Fibroblast of pulmonary artery (primary cell): Measurements from ENCODE around the gene TYMS.

Experiments used
- DNase-seq: peaks from one replicate; pipeline ENCODE4 v3.0.0-alpha.2; 2010; ENCODE audit warnings: low read depth
- H3K4me3 ChIP-seq: replicated peaks from 2 replicates; pipeline ENCODE4 v1.5.1; 2011; ENCODE audit warnings: low read depth, mild to moderate bottlenecking, control low read depth, low read length, moderate library complexity
- TF ChIP-seq, protein P1 (sequence below): IDR thresholded peaks from 2 replicates; pipeline ENCODE4 v1.5.1; 2011; ENCODE audit warnings: mild to moderate bottlenecking, control low read depth, low read length, inconsistent platforms; ENCODE audit errors: missing control alignments

Gene TYMS

DNA sequence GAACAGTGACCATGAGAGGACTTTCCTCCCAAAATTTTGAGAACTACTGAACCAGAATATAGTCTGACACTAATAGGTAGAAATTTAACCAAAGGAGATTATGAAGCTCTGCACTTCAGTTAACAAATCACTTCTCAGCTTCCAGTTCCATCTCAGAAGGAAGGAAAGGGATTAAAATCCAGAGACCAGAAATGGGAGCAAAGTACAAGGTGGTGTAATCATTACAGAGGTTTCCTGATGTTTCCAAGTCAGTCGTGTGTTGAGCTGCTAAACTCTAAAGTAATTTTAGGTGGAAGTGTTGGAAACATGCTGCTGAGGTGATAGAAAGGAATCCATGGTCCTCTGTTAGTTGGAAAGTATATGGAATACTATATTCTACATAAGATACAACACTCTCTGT lies 10.8 kb downstream of the TYMS start:
- TF ChIP-seq, protein P1, sequence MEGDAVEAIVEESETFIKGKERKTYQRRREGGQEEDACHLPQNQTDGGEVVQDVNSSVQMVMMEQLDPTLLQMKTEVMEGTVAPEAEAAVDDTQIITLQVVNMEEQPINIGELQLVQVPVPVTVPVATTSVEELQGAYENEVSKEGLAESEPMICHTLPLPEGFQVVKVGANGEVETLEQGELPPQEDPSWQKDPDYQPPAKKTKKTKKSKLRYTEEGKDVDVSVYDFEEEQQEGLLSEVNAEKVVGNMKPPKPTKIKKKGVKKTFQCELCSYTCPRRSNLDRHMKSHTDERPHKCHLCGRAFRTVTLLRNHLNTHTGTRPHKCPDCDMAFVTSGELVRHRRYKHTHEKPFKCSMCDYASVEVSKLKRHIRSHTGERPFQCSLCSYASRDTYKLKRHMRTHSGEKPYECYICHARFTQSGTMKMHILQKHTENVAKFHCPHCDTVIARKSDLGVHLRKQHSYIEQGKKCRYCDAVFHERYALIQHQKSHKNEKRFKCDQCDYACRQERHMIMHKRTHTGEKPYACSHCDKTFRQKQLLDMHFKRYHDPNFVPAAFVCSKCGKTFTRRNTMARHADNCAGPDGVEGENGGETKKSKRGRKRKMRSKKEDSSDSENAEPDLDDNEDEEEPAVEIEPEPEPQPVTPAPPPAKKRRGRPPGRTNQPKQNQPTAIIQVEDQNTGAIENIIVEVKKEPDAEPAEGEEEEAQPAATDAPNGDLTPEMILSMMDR = no peak
- H3K4me3 ChIP-seq = no peak overlapping the region
- no peak for DNase-seq

DNA sequence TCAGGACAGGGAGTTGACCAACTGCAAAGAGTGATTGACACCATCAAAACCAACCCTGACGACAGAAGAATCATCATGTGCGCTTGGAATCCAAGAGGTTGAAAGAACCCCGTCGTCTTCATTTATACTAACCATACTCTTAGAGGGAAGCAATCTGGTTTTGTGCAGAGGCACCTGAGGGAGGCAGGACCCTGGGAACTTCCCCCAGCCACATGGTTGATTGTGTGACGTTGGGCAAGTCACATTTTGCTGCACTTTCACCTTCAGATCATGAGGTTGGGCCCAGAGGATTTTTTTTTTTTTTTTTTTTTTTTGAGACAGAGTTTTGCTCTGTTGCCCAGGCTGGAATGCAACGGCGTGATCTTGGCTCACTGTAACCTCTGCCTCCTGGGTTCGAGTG lies 11.6 kb downstream of the TYMS start:
- DNase-seq = no peak
- TF ChIP-seq, protein P1 = no peak
- H3K4me3 ChIP-seq = no peak overlapping the region

GRCh38 chr18:670522-670921 lies 13.1 kb downstream of the TYMS start:
- no peak for DNase-seq
- TF ChIP-seq, protein P1 = no peak
- no peak overlapping the region for H3K4me3 ChIP-seq

DNA sequence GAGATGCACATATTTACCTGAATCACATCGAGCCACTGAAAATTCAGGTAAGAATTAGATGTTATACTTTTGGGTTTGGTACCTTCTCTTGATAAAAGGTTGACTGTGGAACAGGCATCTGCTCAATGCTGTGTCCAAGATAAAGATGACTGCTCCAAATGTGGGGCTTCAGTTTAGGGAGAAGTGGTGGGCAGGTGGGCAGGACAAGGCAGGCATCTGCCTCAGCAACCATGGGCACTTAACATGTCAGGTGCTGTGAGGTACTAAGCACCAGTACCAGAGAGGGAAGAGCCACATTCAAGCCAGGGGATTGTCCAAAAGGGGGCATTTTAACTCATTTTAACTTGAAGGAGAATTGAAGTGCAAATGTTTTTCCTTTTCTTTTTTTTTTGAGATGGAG lies 14.0 kb downstream of the TYMS start:
- H3K4me3 ChIP-seq = no peak overlapping the region
- no peak for DNase-seq
- TF ChIP-seq, protein P1 = no peak

- no peak for DNase-seq
- TF ChIP-seq, protein P1 = no peak
Observed at GRCh38 chr18:673317-673716, 15.9 kb downstream of the TYMS start.

GRCh38 chr18:673769-674168 lies 16.3 kb downstream of the TYMS start:
- no peak overlapping the region for H3K4me3 ChIP-seq
- DNase-seq = no peak
- TF ChIP-seq, protein P1 = no peak

More at GRCh38 chr18:673317-673716, 15.9 kb downstream of the TYMS start:
- no peak overlapping the region for H3K4me3 ChIP-seq

- TF ChIP-seq, protein P1 = no peak
- H3K4me3 ChIP-seq = no peak overlapping the region
- no peak for DNase-seq
Observed at GRCh38 chr18:675307-675706, 17.9 kb downstream of the TYMS start.
